ENCODE results near the gene CSGALNACT2.
"Not testable (repeated sequence)": the region's sequence is repeated elsewhere in the genome, so short reads cannot be mapped to it uniquely, and the experiment has no call there.

The CSGALNACT2 gene

GRCh38 chr10:43216931-43217562 is 78.8 kb downstream of the CSGALNACT2 start:
- TF ChIP-seq POLR2A (IDR thresholded peaks at IDR 0.05; ENCODE audit: low read length) (no peak), GATA1 (IDR thresholded peaks at IDR 0.05; ENCODE audit: low read depth, low read length) (no peak)
- no peak for DNase-seq

GRCh38 chr10:43217563-43218205 is 79.4 kb downstream of the CSGALNACT2 start:
- TF ChIP-seq POLR2A (IDR thresholded peaks at IDR 0.05; ENCODE audit: low read length) (no peak), GATA1 (IDR thresholded peaks at IDR 0.05; ENCODE audit: low read depth, low read length) (no peak)
- DNase-seq = no peak

- no peak for DNase-seq
Measured at GRCh38 chr10:43218206-43218950, 80.1 kb downstream of the CSGALNACT2 start.

GRCh38 chr10:43218951-43219837 is 80.9 kb downstream of the CSGALNACT2 start:
- TF ChIP-seq GATA1 (IDR thresholded peaks at IDR 0.05; ENCODE audit: low read depth, low read length) (no peak), POLR2A (IDR thresholded peaks at IDR 0.05; ENCODE audit: low read length) (no peak)
- DNase-seq = no peak

More at GRCh38 chr10:43218206-43218950, 80.1 kb downstream of the CSGALNACT2 start:
- TF ChIP-seq GATA1 (IDR thresholded peaks at IDR 0.05; ENCODE audit: low read depth, low read length) (no peak), POLR2A (IDR thresholded peaks at IDR 0.05; ENCODE audit: low read length) (no peak)

- no peak for TF ChIP-seq POLR2A (IDR thresholded peaks at IDR 0.05; ENCODE audit: low read length)
- TF ChIP-seq GATA1 (IDR thresholded peaks at IDR 0.05; ENCODE audit: low read depth, low read length) = no peak
- DNase-seq = no peak
Measured at GRCh38 chr10:43219848-43220247, 81.6 kb downstream of the CSGALNACT2 start.

GRCh38 chr10:43220251-43220650 is 82.0 kb downstream of the CSGALNACT2 start:
- not testable (repeated sequence) for DNase-seq

- no peak for DNase-seq
Measured at GRCh38 chr10:43220657-43221418, 82.6 kb downstream of the CSGALNACT2 start.

GRCh38 chr10:43221419-43222209 is 83.4 kb downstream of the CSGALNACT2 start:
- peak in 1 of 2 experiments; percentile 7 for DNase-seq
- TF ChIP-seq POLR2A (IDR thresholded peaks at IDR 0.05; ENCODE audit: low read length) (no peak), GATA1 (IDR thresholded peaks at IDR 0.05; ENCODE audit: low read depth, low read length) (no peak)

More at GRCh38 chr10:43220657-43221418, 82.6 kb downstream of the CSGALNACT2 start:
- no peak for TF ChIP-seq POLR2A (IDR thresholded peaks at IDR 0.05; ENCODE audit: low read length)
- TF ChIP-seq GATA1 (IDR thresholded peaks at IDR 0.05; ENCODE audit: low read depth, low read length) = no peak

GRCh38 chr10:43222210-43222720 is 84.0 kb downstream of the CSGALNACT2 start:
- TF ChIP-seq POLR2A (IDR thresholded peaks at IDR 0.05; ENCODE audit: low read length) = no peak
- TF ChIP-seq GATA1 (IDR thresholded peaks at IDR 0.05; ENCODE audit: low read depth, low read length) = no peak
- no peak for DNase-seq

GRCh38 chr10:43223056-43223455 is 84.8 kb downstream of the CSGALNACT2 start:
- TF ChIP-seq POLR2A (IDR thresholded peaks at IDR 0.05; ENCODE audit: low read length) (no peak), GATA1 (IDR thresholded peaks at IDR 0.05; ENCODE audit: low read depth, low read length) (no peak)
- DNase-seq = no peak

- DNase-seq = no peak
- TF ChIP-seq POLR2A (IDR thresholded peaks at IDR 0.05; ENCODE audit: low read length) (no peak), GATA1 (IDR thresholded peaks at IDR 0.05; ENCODE audit: low read depth, low read length) (no peak)
Measured at GRCh38 chr10:43224321-43224720, 86.1 kb downstream of the CSGALNACT2 start.

All from erythroblast (primary cell).